GM18511 (cell line): ENCODE data around the gene ITGA1.
A peak's percentile ranks its signal among the peaks of the same experiment; 100 is the strongest.

ENCODE experiments used
- ATAC-seq: cut with Tn5 transposase; IDR thresholded peaks from one replicate; pipeline ENCODE4 v1.9.1; 2021; ENCODE audit warnings: mild to moderate bottlenecking, moderate library complexity; ENCODE audit not compliant: unreplicated experiment

Gene ITGA1

GRCh38 chr5:52894451-52894850, 106.7 kb downstream of the ITGA1 start:
- ATAC-seq, result no peak

GRCh38 chr5:52895075-52895474, 107.4 kb downstream of the ITGA1 start:
- no peak for ATAC-seq

GRCh38 chr5:52895572-52896413, 108.1 kb downstream of the ITGA1 start:
- ATAC-seq, result no peak

DNA sequence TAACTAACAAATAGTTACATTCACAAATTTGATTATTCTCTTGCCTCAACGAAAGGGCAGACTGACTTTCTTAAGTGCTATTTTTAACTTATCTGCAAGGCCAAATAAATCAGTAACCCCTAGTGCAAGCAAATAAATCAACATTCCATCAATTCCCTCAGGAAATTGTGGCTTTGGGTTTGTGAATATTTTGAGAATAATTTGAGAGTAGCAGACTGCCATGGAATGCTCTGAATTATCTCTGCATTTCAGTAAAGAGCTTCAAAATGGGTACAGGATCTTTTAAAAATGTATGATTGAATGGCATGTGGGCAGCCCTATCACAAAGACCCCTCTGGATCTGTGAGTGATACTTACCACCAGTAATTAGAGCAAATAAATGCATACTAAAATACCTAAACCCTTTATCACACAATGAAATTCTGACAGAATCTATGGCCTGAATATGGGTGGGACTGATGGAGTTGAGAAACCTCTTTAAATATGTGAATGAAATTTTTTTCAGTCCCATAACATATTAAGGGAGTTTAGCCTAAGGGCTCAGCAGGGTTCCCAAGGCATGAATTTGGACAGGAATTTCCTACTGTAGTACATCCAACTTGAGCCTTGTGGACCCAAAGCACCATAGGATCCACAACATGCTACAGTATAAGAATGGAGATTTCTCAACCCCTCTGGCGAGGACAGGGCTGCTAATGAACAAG, 109.0 kb downstream of the ITGA1 start:
- no peak for ATAC-seq

- ATAC-seq, result no peak
These were observed 109.5 kb downstream of the ITGA1 start for GRCh38 chr5:52897238-52897614.

GRCh38 chr5:52898961-52899680, 111.4 kb downstream of the ITGA1 start:
- no peak for ATAC-seq

DNA sequence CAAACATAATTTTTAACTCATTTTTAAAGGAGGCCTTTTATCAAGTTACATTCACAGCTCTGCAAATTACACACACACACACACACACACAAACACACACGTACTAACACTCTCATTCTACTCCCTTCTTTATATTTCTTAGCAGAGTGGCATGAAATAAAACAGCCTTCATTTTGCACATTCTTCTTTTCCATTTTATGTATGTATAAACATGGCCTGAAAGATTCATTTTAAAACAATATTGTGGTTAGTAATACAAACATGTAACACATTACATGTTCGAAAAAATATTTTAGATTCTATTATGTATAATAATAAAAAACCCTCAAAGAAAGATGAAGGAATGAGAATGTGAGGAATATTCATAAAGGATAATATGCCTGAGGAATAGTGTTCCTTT, 115.4 kb downstream of the ITGA1 start:
- no peak for ATAC-seq

DNA sequence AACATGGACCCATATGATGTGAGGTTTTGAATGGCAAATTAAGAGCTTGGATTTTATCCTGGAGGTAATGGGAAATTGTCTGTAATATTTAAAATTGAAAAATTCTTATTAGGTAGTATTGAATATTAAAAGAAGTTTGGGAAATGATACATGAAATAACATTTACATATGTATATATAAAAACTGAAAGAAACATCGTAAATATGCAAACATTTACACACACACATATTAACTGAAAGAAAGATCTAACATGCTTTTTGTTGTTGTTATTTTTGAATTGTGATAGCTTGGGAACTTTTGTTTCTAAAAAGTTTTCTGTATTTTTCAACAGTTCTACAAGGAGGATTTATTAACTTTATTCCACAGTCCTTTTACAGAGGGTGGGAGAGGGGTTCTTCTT, 118.6 kb downstream of the ITGA1 start:
- no peak for ATAC-seq

GRCh38 chr5:52906845-52907244, 119.1 kb downstream of the ITGA1 start:
- ATAC-seq, result no peak

DNA sequence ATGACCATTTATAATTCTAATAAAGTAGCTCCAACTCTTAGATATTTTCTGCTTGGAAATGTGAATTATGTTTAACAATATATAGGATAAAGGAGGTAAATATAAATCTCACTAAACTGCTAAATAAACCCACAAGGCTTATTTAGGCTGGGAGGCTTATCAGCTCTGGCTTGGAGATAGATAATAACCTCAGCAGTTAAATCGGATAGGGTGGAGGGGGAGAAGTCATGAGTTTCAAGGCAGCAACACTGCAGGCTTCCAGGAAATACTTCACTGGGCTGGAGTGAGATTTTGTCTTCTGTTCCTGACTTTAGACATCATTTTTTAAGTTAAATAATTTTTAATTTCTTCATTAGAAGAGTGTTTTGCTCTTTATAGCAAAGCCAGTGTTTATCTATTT, 121.5 kb downstream of the ITGA1 start:
- no peak for ATAC-seq

- no peak for ATAC-seq
These were observed 122.4 kb downstream of the ITGA1 start for GRCh38 chr5:52910071-52910470.

- peak; percentile 100 for ATAC-seq
These were observed 127.6 kb downstream of the ITGA1 start for GRCh38 chr5:52915176-52915875.

- ATAC-seq, result no peak
These were observed 133.2 kb downstream of the ITGA1 start for GRCh38 chr5:52920929-52921328.

- ATAC-seq, result no peak
These were observed 134.7 kb downstream of the ITGA1 start for GRCh38 chr5:52922384-52922783.

GRCh38 chr5:52924456-52924855, 136.7 kb downstream of the ITGA1 start:
- ATAC-seq, result no peak

- no peak for ATAC-seq
These were observed 137.3 kb downstream of the ITGA1 start for GRCh38 chr5:52925001-52925400.

DNA sequence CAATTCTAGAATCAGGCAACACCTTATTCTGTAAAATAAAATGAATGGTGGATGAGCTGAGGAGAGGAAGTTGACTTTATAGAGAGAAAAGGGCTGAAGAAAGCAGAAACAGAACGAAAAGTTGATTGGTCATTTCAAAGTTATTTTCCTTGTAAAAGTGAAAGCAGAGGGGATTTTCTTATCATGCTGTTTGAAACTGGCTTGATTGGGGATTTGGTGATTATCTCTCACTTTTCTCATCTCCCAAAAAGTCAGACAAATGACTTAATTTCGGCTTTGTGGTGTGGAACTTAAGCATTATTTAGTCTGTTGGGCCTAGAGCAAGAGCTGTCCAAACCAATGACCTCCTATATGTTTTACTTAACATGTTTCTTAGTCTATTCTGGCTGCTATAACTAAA, 141.0 kb downstream of the ITGA1 start:
- no peak for ATAC-seq

DNA sequence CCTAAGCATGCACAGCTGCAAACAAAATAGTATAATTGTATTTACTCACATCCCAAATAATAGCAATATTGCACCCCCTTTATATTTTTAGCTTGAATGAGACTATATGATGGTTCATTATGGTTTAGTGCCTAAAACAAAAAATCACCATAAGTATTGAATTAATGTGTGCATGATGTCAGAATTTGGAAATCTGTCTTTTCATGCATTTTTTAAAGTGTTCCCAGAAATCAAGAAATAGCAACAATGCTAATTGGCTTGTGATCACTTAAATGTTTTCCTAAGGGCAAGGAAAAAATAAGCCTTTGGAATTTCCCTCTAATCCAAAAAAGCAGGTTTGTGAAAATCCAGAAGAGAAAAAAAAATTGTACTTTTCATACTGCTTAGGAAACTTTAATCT, 150.5 kb downstream of the ITGA1 start:
- ATAC-seq, result no peak

- peak; percentile 62 for ATAC-seq
These were observed 155.6 kb downstream of the ITGA1 start for GRCh38 chr5:52943285-52943684.

DNA sequence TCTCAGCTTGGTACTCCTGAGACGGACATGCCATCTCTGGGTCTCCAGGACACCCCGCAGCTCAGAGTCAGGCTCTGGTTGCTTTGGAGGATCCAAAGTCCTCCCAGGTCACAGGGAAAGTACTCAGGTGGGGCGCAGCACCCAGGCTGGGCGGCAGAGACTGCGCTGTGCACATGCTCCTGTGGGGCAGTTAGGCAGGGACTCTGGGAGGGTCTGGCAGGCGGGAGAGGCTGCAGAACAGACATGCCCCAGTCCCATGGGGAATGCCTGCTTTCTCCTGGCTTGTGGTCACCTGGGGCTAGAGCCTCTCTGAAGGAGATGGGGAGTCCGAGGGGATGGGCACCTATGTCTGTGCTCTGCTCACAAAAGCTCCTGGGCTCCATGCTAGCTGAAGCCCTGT, 156.1 kb downstream of the ITGA1 start:
- no peak for ATAC-seq

DNA sequence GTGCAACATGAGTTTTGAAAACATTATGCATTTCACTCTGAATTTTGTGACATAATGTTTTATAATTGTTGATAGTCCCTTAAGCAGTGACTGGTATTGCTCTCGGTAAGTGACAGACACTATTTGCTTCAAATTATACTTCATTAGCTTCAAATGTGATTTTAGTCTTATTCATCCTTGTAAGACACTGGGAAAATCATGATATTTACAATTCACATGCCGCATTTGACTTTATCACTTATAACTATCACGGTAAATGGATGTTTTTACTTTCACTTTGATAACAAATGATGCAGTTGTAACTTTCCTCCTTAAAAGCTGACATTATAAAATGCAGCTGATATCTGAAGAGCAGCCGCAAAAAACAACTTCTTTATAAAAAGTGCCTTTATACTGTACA, 157.3 kb downstream of the ITGA1 start:
- no peak for ATAC-seq
